Medulla oblongata (tissue), 1 donor: ENCODE data around the gene MYO1G.

Experiments used
- DNase-seq: peaks from one replicate; pipeline ENCODE4 v3.0.0-alpha.2; 2015; ENCODE audit errors: extremely low spot score

The MYO1G gene

DNA sequence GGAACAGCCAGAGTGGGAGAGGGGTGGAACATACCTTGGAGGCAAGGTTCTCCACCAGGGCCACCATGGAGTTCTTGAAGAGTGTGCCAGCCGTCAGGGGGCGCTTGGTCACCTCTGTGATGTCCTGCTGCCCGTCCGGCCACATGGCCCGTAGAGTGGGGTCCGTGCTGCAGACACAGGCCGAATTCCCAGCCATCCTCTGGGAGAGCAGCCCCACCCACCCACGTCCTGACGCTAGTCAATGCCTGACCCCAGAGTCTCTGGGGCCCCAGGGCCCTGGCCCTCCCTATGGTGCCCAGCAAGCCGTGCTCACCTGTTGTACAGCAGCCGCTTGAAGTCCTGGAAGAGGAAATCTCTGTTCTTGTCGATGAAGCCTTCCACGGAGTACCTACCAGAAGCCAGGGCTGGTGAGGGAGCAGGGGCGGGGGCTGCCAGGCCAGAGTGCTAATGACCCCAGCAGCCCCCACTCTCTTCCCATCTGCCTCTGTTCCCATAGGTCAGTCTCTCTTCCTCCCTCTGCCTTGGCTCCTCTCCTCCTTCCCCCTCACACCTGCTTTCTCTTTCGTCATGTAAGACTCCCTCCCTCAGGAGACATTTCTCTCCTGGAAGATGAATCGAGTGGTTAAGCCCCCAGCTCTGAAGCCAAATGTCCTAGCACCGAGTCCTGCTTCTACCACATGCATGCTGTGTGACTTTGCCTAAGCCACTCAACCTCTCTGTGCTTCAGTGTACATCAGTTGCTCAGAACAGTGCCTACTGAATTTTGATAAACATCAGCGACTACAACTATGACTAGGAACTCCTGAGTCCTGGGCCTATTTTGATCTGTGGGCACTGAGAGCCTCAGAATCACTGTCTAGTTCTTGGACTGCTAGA is 11.0 kb downstream of the MYO1G start:
- no peak for DNase-seq

DNA sequence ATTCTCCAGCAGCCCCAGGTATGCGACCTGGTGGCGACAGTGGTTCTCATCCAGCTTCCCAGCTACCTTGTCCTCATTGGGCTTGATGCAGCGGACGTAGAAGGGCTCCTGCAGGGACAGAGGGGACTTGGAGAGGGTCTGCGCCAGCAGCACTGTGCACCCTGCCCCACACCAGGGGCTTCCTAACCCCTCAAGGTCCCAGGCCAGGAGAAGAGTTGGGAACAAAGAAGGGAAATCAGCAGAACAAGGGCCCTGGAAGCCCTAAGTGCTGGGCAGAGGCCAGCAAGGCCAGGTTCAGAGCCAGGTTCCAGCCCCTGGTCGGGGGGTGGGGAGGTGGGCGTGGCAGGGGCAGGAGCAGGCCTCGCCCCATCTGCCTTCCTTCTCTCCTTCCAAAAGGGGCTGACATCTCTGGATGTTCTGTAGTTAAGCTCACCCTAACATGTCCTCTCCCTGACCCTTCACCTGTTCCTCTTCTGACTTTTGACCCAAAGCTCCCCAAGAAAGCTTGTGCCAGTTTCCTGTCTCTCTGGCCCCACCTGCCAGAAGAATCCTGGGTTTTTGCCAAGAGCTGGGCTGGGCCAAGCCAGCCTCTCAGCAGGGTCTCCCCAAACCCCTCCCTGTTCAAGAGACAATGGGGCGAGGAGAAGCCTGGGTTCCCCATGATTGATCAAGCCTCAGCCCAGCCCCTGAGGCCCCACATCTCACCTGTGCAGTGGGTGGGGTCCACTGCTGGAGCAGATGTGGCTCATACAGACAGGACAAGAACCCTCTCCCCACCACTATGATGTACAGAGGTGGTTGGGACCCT is 11.9 kb downstream of the MYO1G start:
- DNase-seq: no peak

GRCh38 chr7:44965937-44966730 is 12.7 kb downstream of the MYO1G start:
- DNase-seq: no peak

GRCh38 chr7:44965441-44965903 is 13.3 kb downstream of the MYO1G start:
- DNase-seq: no peak

- DNase-seq: no peak
Observed at GRCh38 chr7:44964831-44965440, 13.9 kb downstream of the MYO1G start.

DNA sequence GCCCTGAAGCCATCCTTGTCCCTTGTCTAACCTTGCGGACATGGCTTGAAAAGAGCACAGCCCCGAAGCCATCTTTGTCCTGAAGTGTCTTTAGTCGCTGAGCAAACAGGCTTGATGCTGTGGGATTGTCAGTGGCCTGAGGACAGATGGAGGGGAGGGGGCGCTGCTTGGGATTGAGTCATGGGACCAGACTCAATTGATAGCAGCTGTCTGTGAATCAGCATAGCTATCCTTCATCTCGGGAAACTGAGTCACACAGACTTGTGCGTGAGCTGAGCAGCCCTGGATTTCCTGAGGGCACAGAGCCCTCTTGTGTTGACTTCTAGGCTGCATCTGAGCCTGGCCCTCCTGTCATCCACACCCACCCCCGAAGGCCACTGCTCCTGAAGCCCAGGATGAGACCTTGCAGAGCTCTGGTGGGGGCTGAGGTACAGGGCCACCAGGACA is 14.4 kb downstream of the MYO1G start:
- DNase-seq: no peak

DNA sequence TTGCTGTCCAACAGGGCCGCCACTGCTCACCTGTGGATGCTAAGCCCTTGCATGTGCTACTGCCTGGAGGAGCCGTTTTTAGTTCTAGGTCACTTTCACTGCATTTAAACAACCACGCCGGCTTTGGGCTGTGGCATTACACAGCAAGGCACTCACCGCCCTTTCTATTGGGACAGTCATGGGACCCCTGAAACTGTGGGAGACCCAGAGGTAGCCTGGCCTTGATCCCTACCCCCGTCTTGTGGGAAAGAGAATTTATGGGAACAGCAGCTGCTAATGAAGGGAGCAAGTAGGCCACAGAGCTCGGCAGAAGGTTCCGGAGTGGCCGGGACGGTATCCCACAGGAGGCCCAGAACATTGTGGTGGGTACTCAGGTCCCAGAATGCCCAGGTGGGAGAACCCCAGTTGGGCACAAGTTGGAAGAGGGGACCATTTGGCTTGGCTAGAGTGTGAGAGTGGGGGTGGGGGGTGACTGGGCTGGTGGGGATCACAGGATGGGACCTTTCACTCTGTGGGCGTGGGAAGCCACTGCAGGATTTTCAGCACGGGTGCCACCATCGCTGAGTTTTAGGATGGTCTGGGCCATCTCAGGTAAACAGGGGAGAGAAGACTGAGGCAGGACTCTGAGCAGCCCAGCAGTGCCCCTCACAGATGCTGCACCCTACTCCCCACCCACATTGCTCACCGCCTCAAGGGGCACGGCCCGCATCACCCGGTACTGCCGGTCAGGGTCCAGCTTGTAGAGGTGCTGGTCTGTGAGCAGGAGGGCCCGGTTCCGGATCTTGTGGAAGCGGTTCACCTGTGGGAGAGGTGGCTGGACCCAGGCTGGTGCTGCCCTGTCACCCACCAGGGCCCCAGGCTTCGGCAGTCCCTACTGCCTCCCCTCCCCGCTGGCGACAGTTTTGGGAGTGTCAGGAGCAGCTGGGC is 15.2 kb downstream of the MYO1G start:
- DNase-seq: no peak

DNA sequence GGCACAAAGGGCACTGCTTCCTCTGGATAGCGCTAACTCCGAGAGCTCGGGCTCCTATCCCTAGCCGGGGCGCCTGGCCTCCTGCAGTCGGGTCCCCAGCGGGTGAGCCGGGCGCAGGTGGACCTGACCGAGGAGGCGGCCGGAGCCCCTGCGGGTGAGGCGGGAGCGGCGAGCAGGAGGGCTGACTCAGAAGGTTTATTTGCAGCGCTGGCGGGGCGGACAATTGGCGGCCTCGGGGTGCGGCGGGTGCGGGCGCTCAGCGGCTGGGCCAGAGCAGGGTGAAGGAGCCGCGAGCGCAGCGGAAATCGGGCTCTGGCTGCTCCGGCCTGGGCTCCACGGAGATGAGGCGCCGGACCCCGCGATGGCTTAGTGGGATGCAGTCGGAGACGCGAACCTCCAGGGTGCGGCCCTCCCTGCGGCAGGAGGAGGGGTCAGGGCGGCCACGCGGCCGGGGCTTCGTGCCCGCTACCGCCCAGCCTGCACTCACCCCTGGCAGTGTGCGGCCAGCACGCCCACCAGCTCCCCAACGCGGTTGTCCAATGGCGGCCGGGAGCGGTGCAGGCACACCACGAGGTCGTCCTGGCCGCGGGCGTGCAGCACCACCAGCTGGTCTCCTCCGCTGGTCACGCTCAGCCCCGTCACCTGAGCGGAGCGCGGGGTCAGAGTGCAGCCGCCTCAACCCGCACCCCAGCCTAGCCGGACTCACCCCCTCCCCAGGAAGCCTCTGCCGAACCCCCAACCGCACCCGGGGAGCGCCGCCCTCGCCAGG is 16.1 kb downstream of the MYO1G start:
- DNase-seq: no peak

DNA sequence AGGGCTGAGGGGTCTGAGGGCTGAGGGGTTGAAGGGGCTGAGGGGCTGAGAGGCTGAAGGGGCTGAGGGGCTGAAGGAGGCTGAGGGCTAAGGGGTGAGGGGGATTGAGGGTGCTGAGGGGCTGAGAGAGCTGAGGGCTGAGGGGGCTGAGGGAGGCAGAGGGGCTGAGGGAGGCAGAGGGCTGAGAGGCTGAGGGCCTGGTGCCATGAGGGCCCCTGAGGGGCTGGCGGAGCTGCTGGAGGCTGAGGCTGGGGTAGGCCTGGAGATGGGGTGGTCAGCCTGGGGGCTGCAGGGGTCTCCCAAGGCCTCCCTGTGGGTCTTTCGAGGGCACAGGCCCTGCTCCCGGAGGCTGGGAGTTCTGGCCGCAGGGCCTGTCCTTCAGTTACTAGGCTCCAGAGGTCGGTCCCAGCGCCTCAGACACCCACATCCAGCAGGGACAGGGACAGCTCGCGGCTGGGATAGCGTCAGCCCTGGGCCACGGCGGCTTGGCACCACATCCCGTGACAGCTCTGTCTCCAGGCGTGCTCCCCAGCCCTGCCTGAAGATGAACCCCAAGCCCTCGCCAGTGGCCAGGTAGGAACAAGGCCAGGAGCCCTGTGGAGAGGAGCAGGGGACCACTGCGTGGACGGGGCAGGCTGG is 16.9 kb downstream of the MYO1G start:
- DNase-seq: no peak

DNA sequence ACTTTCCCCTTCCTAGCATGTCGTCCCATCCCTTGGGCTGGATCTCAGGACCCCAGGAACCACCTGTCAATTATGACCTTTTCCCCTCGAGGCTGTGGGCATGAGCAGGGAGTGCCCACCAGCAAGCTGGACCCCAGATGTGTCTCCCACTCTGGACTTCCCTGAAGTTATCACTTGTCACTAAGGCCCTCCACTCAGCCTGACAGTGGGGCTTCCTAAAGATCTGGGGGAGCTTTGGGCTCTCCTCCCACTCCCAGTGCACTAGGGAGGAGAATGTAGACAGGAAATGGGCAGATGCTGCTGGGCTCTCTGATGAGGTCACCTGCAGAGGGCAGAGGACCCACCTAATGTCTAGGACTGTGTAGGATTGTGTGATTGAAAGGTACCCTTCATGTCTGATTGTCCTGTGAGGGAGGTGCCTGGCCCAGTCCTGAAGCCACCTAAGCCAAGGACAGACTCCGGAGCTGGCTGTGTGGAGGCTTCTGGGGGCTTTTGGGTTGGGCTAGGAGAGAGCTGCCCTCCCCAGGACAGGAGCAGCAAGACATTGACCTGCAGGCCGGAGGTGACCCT is 18.7 kb downstream of the MYO1G start:
- no peak for DNase-seq

- no peak for DNase-seq
Observed at GRCh38 chr7:44959433-44959951, 19.3 kb downstream of the MYO1G start.

- no peak for DNase-seq
Observed at GRCh38 chr7:44958645-44959344, 20.0 kb downstream of the MYO1G start.

GRCh38 chr7:44956157-44956766 is 22.6 kb downstream of the MYO1G start:
- DNase-seq: no peak

DNA sequence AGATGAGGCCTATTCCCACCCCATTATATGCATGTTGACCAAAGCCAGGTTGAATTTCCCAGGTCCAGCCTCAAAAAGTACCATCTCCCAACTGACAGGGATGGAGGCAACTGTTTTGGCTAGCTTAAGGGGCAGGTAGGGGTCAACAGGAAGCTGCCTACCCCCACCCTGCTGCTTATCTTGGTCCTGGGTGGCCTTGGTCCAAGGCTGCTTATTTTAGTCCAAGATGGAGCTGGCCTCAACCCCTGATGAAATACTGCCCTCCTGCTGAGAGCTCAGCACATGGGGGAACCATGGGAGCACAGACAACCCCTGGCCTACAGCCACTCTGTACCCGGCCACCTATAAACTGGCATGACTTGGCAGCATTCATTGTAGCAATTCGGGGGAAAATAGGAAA is 23.1 kb downstream of the MYO1G start:
- DNase-seq: no peak

DNA sequence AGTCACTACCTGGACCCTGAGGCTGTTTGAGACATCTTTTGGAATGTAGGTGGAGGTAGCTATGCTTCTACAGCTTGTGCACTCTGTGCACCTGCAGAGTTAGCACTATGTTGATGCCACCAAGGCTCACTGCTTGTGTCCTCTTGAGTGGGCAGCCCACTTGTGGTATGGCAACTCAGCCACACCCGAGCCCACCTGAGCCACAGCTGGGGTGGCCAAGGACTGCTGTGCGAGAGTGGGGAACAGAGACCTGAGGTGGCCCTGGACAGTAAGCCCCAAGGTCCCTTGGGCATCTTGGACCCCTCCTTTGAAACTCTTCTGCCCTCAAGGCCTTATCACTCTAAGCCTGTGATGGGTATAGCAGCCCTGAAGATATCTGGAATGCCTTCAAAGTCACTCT is 25.7 kb downstream of the MYO1G start:
- no peak for DNase-seq

DNA sequence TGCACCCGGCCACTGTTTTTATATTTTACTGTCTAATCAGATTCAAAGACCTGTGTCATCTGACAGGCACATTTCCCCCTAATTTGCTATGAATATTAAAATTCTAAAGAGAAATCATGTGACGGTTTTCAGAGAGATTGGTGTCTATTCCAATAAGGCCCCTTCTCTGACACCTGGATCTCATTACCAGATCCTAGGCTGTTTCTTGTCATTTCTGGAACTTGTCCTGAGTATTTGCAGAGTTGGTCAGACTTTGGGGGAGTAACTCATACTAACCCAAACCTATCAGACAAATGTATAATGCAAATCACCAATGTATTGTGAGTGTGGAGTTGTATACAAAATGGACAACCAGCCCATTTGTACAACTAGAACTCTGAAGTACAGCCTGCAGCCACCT is 29.5 kb downstream of the MYO1G start:
- no peak for DNase-seq

GRCh38 chr7:44945479-44945878 is 33.3 kb downstream of the MYO1G start:
- no peak for DNase-seq

DNA sequence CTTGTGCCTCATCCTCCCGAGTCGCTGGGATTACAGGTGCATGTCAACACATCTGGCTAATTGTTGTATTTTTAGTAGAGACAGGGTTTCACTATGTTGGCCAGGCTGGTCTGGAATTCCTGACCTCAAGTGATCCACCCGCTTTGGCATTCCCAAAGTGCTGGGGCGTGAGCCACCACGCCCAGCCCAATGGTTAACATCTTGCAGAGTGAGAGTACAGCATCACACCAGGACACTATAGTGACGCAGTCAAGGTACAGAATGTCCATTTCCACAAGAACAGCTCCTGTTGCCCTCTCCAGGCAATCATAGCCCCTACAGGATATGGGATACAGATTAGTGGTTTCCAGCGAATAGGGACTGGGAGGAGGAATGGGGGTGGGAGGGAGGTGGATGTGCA is 34.0 kb downstream of the MYO1G start:
- DNase-seq: no peak
